ENCODE measurements around the gene PAIP2B.
"Not testable (repeated sequence)": the region's sequence is repeated elsewhere in the genome, so short reads cannot be mapped to it uniquely, and the experiment has no call there.

The PAIP2B gene

GRCh38 chr2:71181316-71181715 lies 45.6 kb downstream of the PAIP2B start:
- H3K4me2 ChIP-seq (ENCODE audit: low read length): no peak overlapping the region
- H2AFZ ChIP-seq: no peak overlapping the region
- no peaks in the 10 kb centered on the region for H3K79me2 ChIP-seq
- no peak for TF ChIP-seq CTCF (IDR thresholded peaks at IDR 0.05)
- no peaks in the 10 kb centered on the region for H3K9me3 ChIP-seq (ENCODE audit: control insufficient read depth, low read length)
- H3K27ac ChIP-seq: no peak overlapping the region
- H3K4me1 ChIP-seq: no peaks in the 10 kb centered on the region
- H3K9ac ChIP-seq: no peak overlapping the region
- no peaks in the 10 kb centered on the region for H3K36me3 ChIP-seq (ENCODE audit: control insufficient read depth, insufficient read depth, low read length)
- H3K27me3 ChIP-seq (ENCODE audit: control insufficient read depth, insufficient read depth, low read length): no peaks in the 10 kb centered on the region
- no peak overlapping the region for H3K4me3 ChIP-seq (ENCODE audit: low read depth, low read length)

GRCh38 chr2:71178836-71179235 lies 48.1 kb downstream of the PAIP2B start:
- not testable (repeated sequence) for H3K27ac ChIP-seq; H3K79me2 ChIP-seq; H3K9me3 ChIP-seq (ENCODE audit: control insufficient read depth, low read length); H3K36me3 ChIP-seq (ENCODE audit: control insufficient read depth, insufficient read depth, low read length); H3K4me3 ChIP-seq (ENCODE audit: low read depth, low read length); H3K27me3 ChIP-seq (ENCODE audit: control insufficient read depth, insufficient read depth, low read length); H2AFZ ChIP-seq; H3K4me2 ChIP-seq (ENCODE audit: low read length); H3K9ac ChIP-seq; H3K4me1 ChIP-seq

DNA sequence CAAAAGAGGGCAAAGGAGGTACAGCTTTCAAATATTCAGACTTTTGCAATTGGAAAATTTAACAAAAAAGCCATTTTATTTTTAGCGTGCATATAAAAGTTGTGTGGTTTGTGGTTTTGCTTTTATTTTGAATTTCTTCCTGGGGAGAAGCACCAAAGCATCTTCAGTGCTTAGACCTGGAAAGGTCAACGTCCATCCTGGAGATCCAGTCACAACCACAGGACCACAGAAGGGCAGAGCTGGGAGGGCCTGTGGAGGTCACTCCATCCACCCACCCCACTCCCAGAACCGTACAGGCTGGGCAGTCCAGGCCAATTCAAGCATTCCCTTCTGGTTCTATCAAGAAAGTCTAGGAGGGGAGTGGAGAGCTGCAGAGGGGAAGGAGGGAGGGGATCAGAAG lies 52.7 kb downstream of the PAIP2B start:
- H3K4me3 ChIP-seq (ENCODE audit: low read depth, low read length): no peak overlapping the region
- H3K27me3 ChIP-seq (ENCODE audit: control insufficient read depth, insufficient read depth, low read length): no peaks in the 10 kb centered on the region
- no peak overlapping the region for H3K9ac ChIP-seq
- H3K9me3 ChIP-seq (ENCODE audit: control insufficient read depth, low read length): no peaks in the 10 kb centered on the region
- TF ChIP-seq CTCF (IDR thresholded peaks at IDR 0.05): no peak
- no peak overlapping the region for H3K4me2 ChIP-seq (ENCODE audit: low read length)
- no peaks in the 10 kb centered on the region for H3K4me1 ChIP-seq
- no peaks in the 10 kb centered on the region for H3K36me3 ChIP-seq (ENCODE audit: control insufficient read depth, insufficient read depth, low read length)
- no peaks in the 10 kb centered on the region for H3K79me2 ChIP-seq
- no peak overlapping the region for H2AFZ ChIP-seq
- H3K27ac ChIP-seq: no peak overlapping the region

DNA sequence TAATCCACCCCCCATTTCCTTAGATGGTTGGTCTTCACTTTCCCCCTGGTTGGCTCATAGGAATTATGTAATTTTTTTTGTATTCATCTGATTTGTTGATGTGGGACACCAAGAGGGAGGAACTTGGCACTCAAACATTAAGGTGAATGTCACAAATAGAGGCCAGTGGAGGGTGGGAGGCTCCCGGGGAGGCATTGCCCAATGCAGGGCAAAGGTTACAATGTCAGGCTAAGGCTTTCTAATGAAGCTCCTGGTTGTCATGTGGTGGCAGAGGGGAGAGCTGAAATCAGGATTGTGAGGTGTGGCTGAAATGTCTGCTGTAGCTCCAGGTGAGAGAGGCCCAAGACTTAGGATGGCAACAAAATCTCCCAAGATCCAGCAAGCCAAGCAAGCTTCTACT lies 53.8 kb downstream of the PAIP2B start:
- no peak overlapping the region for H3K9ac ChIP-seq
- no peaks in the 10 kb centered on the region for H3K79me2 ChIP-seq
- no peak overlapping the region for H3K27ac ChIP-seq
- no peak overlapping the region for H3K4me2 ChIP-seq (ENCODE audit: low read length)
- no peaks in the 10 kb centered on the region for H3K4me1 ChIP-seq
- H3K27me3 ChIP-seq (ENCODE audit: control insufficient read depth, insufficient read depth, low read length): no peaks in the 10 kb centered on the region
- no peak overlapping the region for H3K4me3 ChIP-seq (ENCODE audit: low read depth, low read length)
- H2AFZ ChIP-seq: no peak overlapping the region
- no peak for TF ChIP-seq CTCF (IDR thresholded peaks at IDR 0.05)
- no peaks in the 10 kb centered on the region for H3K36me3 ChIP-seq (ENCODE audit: control insufficient read depth, insufficient read depth, low read length)
- no peaks in the 10 kb centered on the region for H3K9me3 ChIP-seq (ENCODE audit: control insufficient read depth, low read length)

DNA sequence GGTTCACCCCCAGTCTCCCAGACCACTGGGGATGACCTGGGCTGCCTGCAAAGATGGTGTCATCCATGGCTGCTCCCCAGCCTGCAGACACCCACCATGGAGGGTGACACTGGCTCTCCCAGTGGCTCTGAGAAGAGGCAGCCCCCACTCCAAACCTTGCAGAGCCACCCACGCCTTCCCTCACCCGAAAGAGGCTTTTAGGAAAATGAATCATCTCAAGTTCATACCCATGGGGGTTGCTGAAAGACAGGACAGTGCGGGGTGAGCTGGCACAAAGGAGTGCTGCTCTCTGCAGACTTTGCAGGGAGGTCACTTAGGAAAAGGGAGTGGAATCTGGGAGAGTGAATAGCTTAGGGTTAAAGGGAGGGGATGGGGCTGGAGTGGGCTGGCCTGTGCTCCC lies 60.1 kb downstream of the PAIP2B start:
- Histone ChIP-seq H3K36me3 (ENCODE audit: control insufficient read depth, insufficient read depth, low read length) (no peaks in the 10 kb centered on the region), H2AFZ (no peak overlapping the region), H3K79me2 (no peaks in the 10 kb centered on the region), H3K4me1 (no peaks in the 10 kb centered on the region), H3K9ac (no peak overlapping the region), H3K4me3 (ENCODE audit: low read depth, low read length) (no peak overlapping the region), H3K27me3 (ENCODE audit: control insufficient read depth, insufficient read depth, low read length) (no peaks in the 10 kb centered on the region), H3K4me2 (ENCODE audit: low read length) (no peak overlapping the region), H3K9me3 (ENCODE audit: control insufficient read depth, low read length) (no peaks in the 10 kb centered on the region), H3K27ac (no peak overlapping the region)
- TF ChIP-seq CTCF (IDR thresholded peaks at IDR 0.05): no peak
